ENCODE results near the gene YAF2. TPM values are rescaled to one million over a fixed set of nuclear protein-coding genes. Genes with fewer than 3 reads are reported as not detected.

Gene YAF2
- polyA plus RNA-seq, 1 experiment: 16.5 TPM

GRCh38 chr12:42213023-42213422 lies 25.0 kb downstream of the YAF2 start:
- ChIA-PET POLR2A (no interaction called here), CTCF (no interaction called here)
- Histone ChIP-seq H3K27ac (ENCODE audit: low read depth, low read length) (no peak overlapping the region), H3K27me3 (ENCODE audit: control insufficient read depth, insufficient read depth, low read length) (no peaks in the 10 kb centered on the region), H3K4me3 (ENCODE audit: low read depth, low read length) (no peak overlapping the region), H3K9me3 (ENCODE audit: control insufficient read depth, insufficient read depth, low read length) (no peaks in the 10 kb centered on the region)
- no peak for DNase-seq (ENCODE audit: low read depth, low spot score)
- no peak for TF ChIP-seq CTCF (IDR thresholded peaks at IDR 0.05; ENCODE audit: low read depth, low read length)

GRCh38 chr12:42208574-42208973 lies 29.5 kb downstream of the YAF2 start:
- POLR2A ChIA-PET: no interaction called here
- Histone ChIP-seq H3K27me3 (ENCODE audit: control insufficient read depth, insufficient read depth, low read length) (no peaks in the 10 kb centered on the region), H3K4me3 (ENCODE audit: low read depth, low read length) (no peak overlapping the region), H3K9me3 (ENCODE audit: control insufficient read depth, insufficient read depth, low read length) (no peaks in the 10 kb centered on the region), H3K27ac (ENCODE audit: low read depth, low read length) (no peak overlapping the region)
- DNase-seq (ENCODE audit: low read depth, low spot score): no peak
- CTCF ChIA-PET: interaction anchor here (0.8 to 1.2 kb wide), 3 partner anchors 117 to 184 kb away, joined by 3 read pairs; no protein-coding TSS in a partner anchor
- TF ChIP-seq CTCF (IDR thresholded peaks at IDR 0.05; ENCODE audit: low read depth, low read length): no peak

GRCh38 chr12:42204819-42205218 lies 33.2 kb downstream of the YAF2 start:
- ChIA-PET CTCF (no interaction called here), POLR2A (no interaction called here)
- H3K27ac ChIP-seq (ENCODE audit: low read depth, low read length): no peak overlapping the region

GRCh38 chr12:42204362-42204761 lies 33.7 kb downstream of the YAF2 start:
- ChIA-PET POLR2A (no interaction called here), CTCF (no interaction called here)
- H3K27me3 ChIP-seq (ENCODE audit: control insufficient read depth, insufficient read depth, low read length): no peaks in the 10 kb centered on the region

More at GRCh38 chr12:42204819-42205218, 33.2 kb downstream of the YAF2 start:
- H3K9me3 ChIP-seq (ENCODE audit: control insufficient read depth, insufficient read depth, low read length): no peaks in the 10 kb centered on the region
- H3K4me3 ChIP-seq (ENCODE audit: low read depth, low read length): no peak overlapping the region
- no peaks in the 10 kb centered on the region for H3K27me3 ChIP-seq (ENCODE audit: control insufficient read depth, insufficient read depth, low read length)
- DNase-seq (ENCODE audit: low read depth, low spot score): no peak
- TF ChIP-seq CTCF (IDR thresholded peaks at IDR 0.05; ENCODE audit: low read depth, low read length): no peak

GRCh38 chr12:42201063-42201462 lies 37.0 kb downstream of the YAF2 start:
- ChIA-PET CTCF (no interaction called here), POLR2A (no interaction called here)
- no peak for DNase-seq (ENCODE audit: low read depth, low spot score)
- no peak overlapping the region for H3K4me3 ChIP-seq (ENCODE audit: low read depth, low read length)
- no peak overlapping the region for H3K27ac ChIP-seq (ENCODE audit: low read depth, low read length)
- no peak for TF ChIP-seq CTCF (IDR thresholded peaks at IDR 0.05; ENCODE audit: low read depth, low read length)
- no peaks in the 10 kb centered on the region for H3K27me3 ChIP-seq (ENCODE audit: control insufficient read depth, insufficient read depth, low read length)
- H3K9me3 ChIP-seq (ENCODE audit: control insufficient read depth, insufficient read depth, low read length): no peaks in the 10 kb centered on the region

More at GRCh38 chr12:42204362-42204761, 33.7 kb downstream of the YAF2 start:
- no peaks in the 10 kb centered on the region for H3K9me3 ChIP-seq (ENCODE audit: control insufficient read depth, insufficient read depth, low read length)
- no peak overlapping the region for H3K4me3 ChIP-seq (ENCODE audit: low read depth, low read length)
- no peak overlapping the region for H3K27ac ChIP-seq (ENCODE audit: low read depth, low read length)
- no peak for TF ChIP-seq CTCF (IDR thresholded peaks at IDR 0.05; ENCODE audit: low read depth, low read length)
- DNase-seq (ENCODE audit: low read depth, low spot score): no peak

Data from AG04450 (cell line).